Erythroblast (primary cell): ENCODE measurements around the gene C19orf25.

Experiments used
- GATA1 ChIP-seq: IDR thresholded peaks from 2 replicates; pipeline ENCODE4 v1.6.1; 2011; ENCODE audit warnings: low read depth, mild to moderate bottlenecking, control low read depth, low read length, moderate library complexity
- POLR2A ChIP-seq: IDR thresholded peaks from 2 replicates; pipeline ENCODE4 v1.6.1; 2011; ENCODE audit warnings: mild to moderate bottlenecking, low read length

- TF ChIP-seq POLR2A (peak; percentile 17), GATA1 (no peak)
Observed at GRCh38 chr19:1489463-1490310, 10.7 kb upstream of the C19orf25 start.
